Measurements from ENCODE around the gene PCDHB16. TPM values are rescaled to one million over a fixed set of nuclear protein-coding genes. Genes with fewer than 3 reads are reported as not detected.
"Not testable (repeated sequence)": the region's sequence is repeated elsewhere in the genome, so short reads cannot be mapped to it uniquely, and the experiment has no call there.

The PCDHB16 gene
- polyA plus RNA-seq (ENCODE audit: low read depth in 6 of 6): not detected

- H3K27me3 Mint-ChIP-seq: peaks cover 27 to 56% (median 44%) of the 10 kb centered on the region in 3 donors
- DNase-seq (no peak), ATAC-seq (ENCODE audit: low read depth in 2 of 2) (no peak)
- H3K36me3 Mint-ChIP-seq: peaks cover 22 to 28% of the 10 kb centered on the region in 2 donors
- no peak within 1 kb of the TSS for H3K4me3 Mint-ChIP-seq
- peaks cover 8 to 54% (median 35%) of the 10 kb centered on the region in 7 donors for H3K9me3 Mint-ChIP-seq
- H3K4me1 Mint-ChIP-seq: peaks cover 5 to 8% (median 5%) of the 10 kb centered on the region in 3 donors
- H3K27ac Mint-ChIP-seq: peak within 1 kb of the TSS in 1 of 6 donors; percentile 15
These were observed at the start of gene PCDHB16 for GRCh38 chr5:141182248-141182647. Gene PCDHB16 (plus strand): TSS chr5:141182387. CDS start chr5:141182560, 173 bp downstream.

DNA sequence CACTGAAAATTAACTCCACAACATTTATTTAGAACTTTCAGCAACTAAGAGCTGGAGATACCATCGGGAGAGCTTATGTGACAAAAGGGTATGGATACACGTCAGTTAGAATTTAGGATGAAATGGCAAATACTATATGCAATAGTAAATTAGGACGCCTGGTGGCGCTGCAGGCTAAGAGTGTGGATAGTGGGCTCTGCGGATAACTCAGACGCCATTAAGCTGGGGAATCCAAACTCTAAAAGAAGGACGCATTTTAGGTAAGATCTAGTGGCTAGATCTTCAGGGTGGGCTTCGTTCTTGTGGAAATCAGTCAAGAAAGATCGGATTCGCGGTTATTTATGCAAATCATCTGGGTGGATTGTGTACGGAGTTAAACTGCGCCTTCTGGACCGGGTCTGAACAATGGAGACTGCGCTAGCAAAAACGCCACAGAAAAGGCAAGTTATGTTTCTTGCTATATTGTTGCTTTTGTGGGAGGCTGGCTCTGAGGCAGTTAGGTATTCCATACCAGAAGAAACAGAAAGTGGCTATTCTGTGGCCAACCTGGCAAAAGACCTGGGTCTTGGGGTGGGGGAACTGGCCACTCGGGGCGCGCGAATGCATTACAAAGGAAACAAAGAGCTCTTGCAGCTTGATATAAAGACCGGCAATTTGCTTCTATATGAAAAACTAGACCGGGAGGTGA, 47.0 kb upstream of the PCDHB16 start, which contains the start of gene PCDHB5:
PCDHB5 (plus strand) TSS at position 177 of the 688 bp plus-strand sequence; CDS start at position 406, 229 bp downstream.
- Mint-ChIP-seq H3K9me3 (peaks cover 12 to 68% (median 38%) of the 10 kb centered on the region in 7 donors), H3K4me3 (peak within 1 kb of the TSS in 3 of 8 donors; percentile 4 to 17 (median 14)), H3K27me3 (peaks cover 17 to 25% (median 21%) of the 10 kb centered on the region in 3 donors)

DNA sequence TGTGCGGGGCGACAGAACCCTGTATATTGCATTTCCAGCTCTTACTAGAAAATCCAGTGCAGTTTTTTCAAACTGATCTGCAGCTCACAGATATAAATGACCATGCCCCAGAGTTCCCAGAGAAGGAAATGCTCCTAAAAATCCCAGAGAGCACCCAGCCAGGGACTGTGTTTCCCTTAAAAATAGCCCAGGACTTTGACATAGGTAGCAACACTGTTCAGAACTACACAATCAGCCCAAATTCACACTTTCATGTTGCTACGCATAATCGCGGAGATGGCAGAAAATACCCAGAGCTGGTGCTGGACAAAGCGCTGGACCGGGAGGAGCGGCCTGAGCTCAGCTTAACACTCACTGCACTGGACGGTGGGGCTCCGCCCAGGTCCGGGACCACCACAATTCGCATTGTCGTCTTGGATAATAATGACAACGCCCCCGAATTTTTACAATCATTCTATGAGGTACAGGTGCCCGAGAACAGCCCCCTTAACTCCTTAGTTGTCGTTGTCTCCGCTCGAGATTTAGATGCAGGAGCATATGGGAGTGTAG, 46.4 kb upstream of the PCDHB16 start:
- DNase-seq (no peak), ATAC-seq (ENCODE audit: low read depth in 2 of 2) (no peak)
- H3K36me3 Mint-ChIP-seq: peaks cover 15 to 16% of the 10 kb centered on the region in 2 donors
- H3K4me3 Mint-ChIP-seq: peak overlapping the region in 1 of 8 donors; percentile 14
- H3K4me1 Mint-ChIP-seq: peaks cover 6 to 7% (median 7%) of the 10 kb centered on the region in 3 donors
- H3K27me3 Mint-ChIP-seq: peaks cover 11 to 27% (median 21%) of the 10 kb centered on the region in 3 donors
- H3K9me3 Mint-ChIP-seq: peaks cover 12 to 68% (median 37%) of the 10 kb centered on the region in 7 donors
- H3K27ac Mint-ChIP-seq: no peak overlapping the region

More for the DNA sequence above, 47.0 kb upstream of the PCDHB16 start, which contains the start of gene PCDHB5:
- Mint-ChIP-seq H3K4me1 (peaks cover 6 to 7% (median 7%) of the 10 kb centered on the region in 3 donors), H3K36me3 (peaks cover 15 to 16% of the 10 kb centered on the region in 2 donors), H3K27ac (peak within 1 kb of the TSS in 1 of 6 donors; percentile 72)
- DNase-seq: no peak
- ATAC-seq (ENCODE audit: low read depth in 2 of 2): no peak

DNA sequence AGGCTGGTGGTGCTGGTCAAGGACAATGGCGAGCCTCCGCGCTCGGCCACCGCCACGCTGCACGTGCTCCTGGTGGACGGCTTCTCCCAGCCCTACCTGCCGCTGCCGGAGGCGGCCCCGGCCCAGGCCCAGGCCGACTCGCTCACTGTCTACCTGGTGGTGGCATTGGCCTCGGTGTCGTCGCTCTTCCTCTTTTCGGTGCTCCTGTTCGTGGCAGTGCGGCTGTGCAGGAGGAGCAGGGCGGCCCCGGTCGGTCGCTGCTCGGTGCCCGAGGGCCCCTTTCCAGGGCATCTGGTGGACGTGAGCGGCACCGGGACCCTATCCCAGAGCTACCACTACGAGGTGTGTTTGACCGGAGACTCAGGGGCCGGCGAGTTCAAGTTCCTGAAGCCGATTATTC, 44.8 kb upstream of the PCDHB16 start:
- Mint-ChIP-seq H3K36me3 (peaks cover 15 to 16% of the 10 kb centered on the region in 2 donors), H3K27me3 (peaks cover 17 to 32% (median 22%) of the 10 kb centered on the region in 3 donors), H3K9me3 (peaks cover 12 to 63% (median 35%) of the 10 kb centered on the region in 7 donors)
- H3K4me3 Mint-ChIP-seq; ATAC-seq (ENCODE audit: low read depth in 2 of 2); DNase-seq; H3K27ac Mint-ChIP-seq; H3K4me1 Mint-ChIP-seq: not testable (repeated sequence)

DNA sequence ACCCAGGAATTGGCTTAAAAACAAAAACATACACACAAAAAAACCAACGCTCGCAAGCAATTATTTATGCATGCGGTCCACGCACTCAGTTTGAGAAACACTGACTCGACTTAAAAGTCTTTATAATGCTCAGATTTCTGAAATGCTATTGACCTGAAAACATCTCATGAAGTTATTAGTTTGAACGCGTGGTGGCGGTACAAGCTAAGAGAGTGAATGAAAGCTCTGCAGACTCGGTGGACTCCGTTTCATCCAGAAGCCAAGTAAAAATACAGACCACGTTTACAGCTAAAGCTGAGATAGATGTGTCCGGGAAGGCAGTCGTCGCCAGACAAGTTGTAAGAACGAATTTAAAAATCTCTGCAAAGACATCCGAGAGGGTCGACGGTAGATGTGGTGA, 32.4 kb upstream of the PCDHB16 start, which contains the start of gene PCDHB6:
PCDHB6 (plus strand) TSS at position 246 of the 400 bp plus-strand sequence. CDS start 201 bp downstream, outside the sequence.
- DNase-seq: no peak
- Mint-ChIP-seq H3K27ac (no peak within 1 kb of the TSS), H3K4me1 (peaks cover 0 to 5% (median 5%) of the 10 kb centered on the region in 3 donors), H3K36me3 (peaks cover 3 to 7% of the 10 kb centered on the region in 2 donors), H3K9me3 (peaks cover 4 to 40% (median 23%) of the 10 kb centered on the region in 7 donors), H3K27me3 (peaks cover 24 to 44% (median 31%) of the 10 kb centered on the region in 3 donors), H3K4me3 (peak within 1 kb of the TSS in 3 of 8 donors; percentile 47 to 56 (median 56))
- no peak for ATAC-seq (ENCODE audit: low read depth in 2 of 2)

- DNase-seq (no peak), ATAC-seq (ENCODE audit: low read depth in 2 of 2) (no peak)
- Mint-ChIP-seq H3K4me1 (peaks cover 0 to 5% (median 5%) of the 10 kb centered on the region in 3 donors), H3K36me3 (peaks cover 3 to 7% of the 10 kb centered on the region in 2 donors), H3K4me3 (peak overlapping the region in 2 of 8 donors; percentile 47 to 56), H3K27ac (no peak overlapping the region), H3K27me3 (peaks cover 28 to 47% (median 35%) of the 10 kb centered on the region in 3 donors), H3K9me3 (peaks cover 4 to 43% (median 23%) of the 10 kb centered on the region in 7 donors)
These were observed 31.8 kb upstream of the PCDHB16 start for GRCh38 chr5:141150224-141150992.

GRCh38 chr5:141150993-141151325, 31.2 kb upstream of the PCDHB16 start:
- DNase-seq (no peak), ATAC-seq (ENCODE audit: low read depth in 2 of 2) (no peak)
- Mint-ChIP-seq H3K27me3 (peaks cover 33 to 53% (median 38%) of the 10 kb centered on the region in 3 donors), H3K27ac (no peak overlapping the region), H3K36me3 (peaks cover 6 to 7% of the 10 kb centered on the region in 2 donors), H3K9me3 (peaks cover 4 to 48% (median 26%) of the 10 kb centered on the region in 7 donors), H3K4me3 (peak overlapping the region in 1 of 8 donors; percentile 25), H3K4me1 (peaks cover 0 to 5% (median 5%) of the 10 kb centered on the region in 3 donors)

GRCh38 chr5:141151632-141152031, 30.6 kb upstream of the PCDHB16 start:
- H3K4me3 Mint-ChIP-seq; H3K27ac Mint-ChIP-seq; H3K4me1 Mint-ChIP-seq; DNase-seq; ATAC-seq (ENCODE audit: low read depth in 2 of 2): not testable (repeated sequence)
- Mint-ChIP-seq H3K9me3 (peaks cover 4 to 55% (median 31%) of the 10 kb centered on the region in 7 donors), H3K36me3 (peaks cover 11 to 13% of the 10 kb centered on the region in 2 donors), H3K27me3 (peaks cover 36 to 60% (median 38%) of the 10 kb centered on the region in 3 donors)

DNA sequence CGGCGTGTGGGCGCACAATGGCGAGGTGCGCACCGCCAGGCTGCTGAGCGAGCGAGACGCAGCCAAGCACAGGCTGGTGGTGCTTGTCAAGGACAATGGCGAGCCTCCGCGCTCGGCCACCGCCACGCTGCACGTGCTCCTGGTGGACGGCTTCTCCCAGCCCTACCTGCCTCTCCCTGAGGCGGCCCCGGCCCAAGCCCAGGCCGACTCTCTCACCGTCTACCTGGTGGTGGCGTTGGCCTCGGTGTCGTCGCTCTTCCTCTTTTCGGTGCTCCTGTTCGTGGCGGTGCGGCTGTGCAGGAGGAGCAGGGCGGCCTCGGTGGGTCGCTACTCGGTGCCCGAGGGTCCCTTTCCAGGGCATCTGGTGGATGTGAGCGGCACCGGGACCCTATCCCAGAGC, 30.1 kb upstream of the PCDHB16 start:
- Mint-ChIP-seq H3K27me3 (peaks cover 36 to 64% (median 42%) of the 10 kb centered on the region in 3 donors), H3K9me3 (peaks cover 4 to 60% (median 34%) of the 10 kb centered on the region in 7 donors), H3K36me3 (peaks cover 15% of the 10 kb centered on the region in 2 donors)
- ATAC-seq (ENCODE audit: low read depth in 2 of 2); H3K27ac Mint-ChIP-seq; H3K4me1 Mint-ChIP-seq; DNase-seq; H3K4me3 Mint-ChIP-seq: not testable (repeated sequence)

GRCh38 chr5:141155540-141156374, 26.4 kb upstream of the PCDHB16 start:
- Mint-ChIP-seq H3K36me3 (peaks cover 7 to 15% of the 10 kb centered on the region in 2 donors), H3K4me3 (no peak overlapping the region), H3K9me3 (peaks cover 0 to 60% (median 34%) of the 10 kb centered on the region in 7 donors), H3K27ac (no peak overlapping the region), H3K27me3 (peaks cover 28 to 53% (median 30%) of the 10 kb centered on the region in 3 donors), H3K4me1 (no peaks in the 10 kb centered on the region)
- no peak for DNase-seq
- ATAC-seq (ENCODE audit: low read depth in 2 of 2): no peak

DNA sequence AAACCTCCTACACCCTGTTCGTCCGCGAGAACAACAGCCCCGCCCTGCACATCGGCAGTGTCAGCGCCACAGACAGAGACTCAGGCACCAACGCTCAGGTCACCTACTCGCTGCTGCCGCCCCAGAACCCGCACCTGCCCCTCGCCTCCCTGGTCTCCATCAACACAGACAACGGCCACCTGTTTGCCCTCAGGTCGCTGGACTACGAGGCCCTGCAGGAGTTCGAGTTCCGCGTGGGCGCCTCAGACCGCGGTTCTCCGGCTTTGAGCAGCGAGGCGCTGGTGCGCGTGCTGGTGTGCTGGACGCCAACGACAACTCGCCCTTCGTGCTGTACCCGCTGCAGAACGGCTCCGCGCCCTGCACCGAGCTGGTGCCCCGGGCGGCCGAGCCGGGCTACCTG, 24.8 kb upstream of the PCDHB16 start:
- not testable (repeated sequence) for DNase-seq; H3K4me1 Mint-ChIP-seq; ATAC-seq (ENCODE audit: low read depth in 2 of 2); H3K4me3 Mint-ChIP-seq; H3K27ac Mint-ChIP-seq
- peaks cover 7 to 15% of the 10 kb centered on the region in 2 donors for H3K36me3 Mint-ChIP-seq
- H3K27me3 Mint-ChIP-seq: peaks cover 28 to 48% (median 30%) of the 10 kb centered on the region in 3 donors
- H3K9me3 Mint-ChIP-seq: peaks cover 0 to 50% (median 31%) of the 10 kb centered on the region in 7 donors

GRCh38 chr5:141157901-141158300, 24.3 kb upstream of the PCDHB16 start:
- H3K9me3 Mint-ChIP-seq: peaks cover 0 to 49% (median 29%) of the 10 kb centered on the region in 7 donors
- not testable (repeated sequence) for H3K27ac Mint-ChIP-seq; H3K4me3 Mint-ChIP-seq; DNase-seq; ATAC-seq (ENCODE audit: low read depth in 2 of 2); H3K4me1 Mint-ChIP-seq
- H3K36me3 Mint-ChIP-seq: peaks cover 7 to 13% of the 10 kb centered on the region in 2 donors
- H3K27me3 Mint-ChIP-seq: peaks cover 28 to 47% (median 28%) of the 10 kb centered on the region in 3 donors
